Endothelial cell of umbilical vein (primary cell): Measurements from ENCODE around the gene DIAPH2. TPM values are rescaled to one million over a fixed set of nuclear protein-coding genes. Genes with fewer than 3 reads are reported as not detected.

Source experiments
- BruUV-seq: library from RNA; stranded (reverse); fragments of 400-500 nt; replicated peaks from 2 replicates; lab custom pipeline; 2021; lab: Mats Ljungman, UMichigan
- CTCF ChIA-PET: fragments of 300-600, 350-600 bp; sonication (Branson Sonifier 250); formaldehyde crosslinking; loops from one replicate; lab custom pipeline; 2021; ENCODE audit warnings: antibody characterized with exemption, inconsistent platforms; lab: Charles Lee
- POLR2A ChIA-PET: fragments of 300-600, 350-600 bp; sonication (Branson Sonifier 250); formaldehyde crosslinking; loops from one replicate; lab custom pipeline; 2021; ENCODE audit warnings: antibody characterized with exemption, inconsistent platforms; lab: Charles Lee
- DNase-seq: peaks from one replicate; pipeline ENCODE4 v3.0.0-alpha.2; 2011; ENCODE audit warnings: low read depth, low spot score
- FAIRE-seq: peaks from 2 replicates; lab custom pipeline; 2011; peaks lifted over from hg19 to GRCh38; lab: Jason Lieb, UNC
- H2AFZ ChIP-seq: 2 replicates; pipeline ENCODE4 v1.6.0; 2012; ENCODE audit warnings: low read depth, low read length, control low read depth, inconsistent platforms
- H3K27ac ChIP-seq: 2 replicates; pipeline ENCODE4 v1.5.1; 2011; ENCODE audit warnings: low read depth, mild to moderate bottlenecking, control low read depth, low read length, moderate library complexity; ENCODE audit not compliant: insufficient read depth
- H3K27me3 ChIP-seq, 2 experiments: 2 replicates each; pipeline versions ENCODE4 v1.6.0 to v1.6.1; 2011; ENCODE audit warnings: low read length in 2 of 2, mixed read lengths in 1 of 2; ENCODE audit not compliant: control insufficient read depth in 2 of 2, insufficient read depth in 2 of 2
- H3K36me3 ChIP-seq, 2 experiments: 2 replicates in 1 of 2; 3 replicates in 1 of 2; pipeline ENCODE4 v1.5.1; 2011; ENCODE audit warnings: low read length in 2 of 2, mild to moderate bottlenecking in 1 of 2, moderate library complexity in 1 of 2; ENCODE audit not compliant: control insufficient read depth in 2 of 2, insufficient read depth in 2 of 2; ENCODE audit errors: extremely low read depth in 1 of 2
- H3K4me1 ChIP-seq: 3 replicates; pipeline ENCODE4 v1.5.1; 2011; ENCODE audit warnings: mild to moderate bottlenecking, low read length; ENCODE audit not compliant: control insufficient read depth, insufficient read depth; ENCODE audit errors: extremely low read depth
- H3K4me2 ChIP-seq: 2 replicates; pipeline ENCODE4 v1.6.1; 2011; ENCODE audit warnings: low read length, control low read depth, mixed read lengths; ENCODE audit not compliant: insufficient read depth
- H3K4me3 ChIP-seq, 3 experiments: fragments of 200-600 bp in 1 of 3; sonication (generic), shearing (Covaris generic) in 1 of 3; replicated peaks in 1 of 3; 2 replicates each; pipeline ENCODE4 v1.5.1; 2011 to 2016; ENCODE audit warnings: control low read depth in 3 of 3, low read length in 3 of 3, mild to moderate bottlenecking in 2 of 3, inconsistent platforms in 1 of 3, low read depth in 1 of 3, moderate library complexity in 1 of 3; ENCODE audit not compliant: insufficient read depth in 1 of 3
- H3K79me2 ChIP-seq: 2 replicates; pipeline ENCODE4 v1.6.0; 2012; ENCODE audit warnings: low read length, inconsistent platforms; ENCODE audit not compliant: control insufficient read depth, insufficient read depth
- H3K9ac ChIP-seq: replicated peaks from 2 replicates; pipeline ENCODE3; 2011; ENCODE audit warnings: low read length, control low read depth; ENCODE audit not compliant: insufficient read depth; ENCODE audit errors: extremely low read depth
- H3K9me1 ChIP-seq: replicated peaks from 3 replicates; pipeline ENCODE4 v1.6.0; 2011; ENCODE audit warnings: mild to moderate bottlenecking, low read length; ENCODE audit not compliant: control insufficient read depth, insufficient read depth; ENCODE audit errors: extremely low read depth
- H3K9me3 ChIP-seq: replicated peaks from 2 replicates; pipeline ENCODE4 v1.5.1; 2012; ENCODE audit warnings: low read length, inconsistent platforms; ENCODE audit not compliant: control insufficient read depth, insufficient read depth
- H4K20me1 ChIP-seq: replicated peaks from 2 replicates; pipeline ENCODE3; 2011; ENCODE audit warnings: mild to moderate bottlenecking, low read length; ENCODE audit not compliant: control insufficient read depth, insufficient read depth; ENCODE audit errors: extremely low read depth
- FOS ChIP-seq: IDR thresholded peaks from 2 replicates; pipeline ENCODE4 v1.6.1; 2011; ENCODE audit warnings: mild to moderate bottlenecking, low read length, moderate library complexity, borderline replicate concordance; ENCODE audit not compliant: insufficient read depth
- GATA2 ChIP-seq: IDR thresholded peaks from 2 replicates; pipeline ENCODE4 v1.7.0; 2011; ENCODE audit warnings: low read depth, mild to moderate bottlenecking, moderate library complexity, mixed read lengths, low read length; ENCODE audit not compliant: insufficient read length, insufficient read depth
- JUN ChIP-seq: IDR thresholded peaks from 2 replicates; pipeline ENCODE4 v1.6.1; 2011; ENCODE audit warnings: borderline replicate concordance, low read depth; ENCODE audit not compliant: insufficient read length, insufficient read depth
- MYC ChIP-seq: IDR thresholded peaks from one replicate; pipeline ENCODE4 v1.6.1; 2011; ENCODE audit warnings: mild to moderate bottlenecking, low read depth, low read length
- POLR2AphosphoS5 ChIP-seq: IDR thresholded peaks from 2 replicates; pipeline ENCODE4 v1.6.1; 2012; ENCODE audit warnings: low read depth, mild to moderate bottlenecking, control low read depth, low read length, moderate library complexity; ENCODE audit not compliant: insufficient read depth
- dilution Hi-C: fragments of 300-500 bp; cut with MboI; formaldehyde crosslinking; loops from one replicate; pipeline ENCODE4 v1.15.0; 2019; ENCODE audit warnings: low sequenced_read_pairs; ENCODE audit not compliant: extremely low pct_ligation_motif_present
- intact Hi-C: fragments of 100-400 bp; cut with micrococcal nuclease; formaldehyde crosslinking; loops from one replicate; pipeline ENCODE4 v1.10.0; 2022
- polyA plus RNA-seq, 4 experiments: library from polyadenylated mRNA; depleted of rRNA in 3 of 4; stranded (reverse) in 3 of 4; unstranded in 1 of 4; fragments of >200 nt; gene quantifications; 2 replicates each; pipeline versions ENCODE4 v1.2.1 to v1.2.3, GENCODE V29; 2011 to 2012; ENCODE audit warnings: missing spikeins in 1 of 4
- total RNA-seq: library from RNA; stranded (reverse); gene quantifications from 2 replicates; pipeline ENCODE4 v1.2.3, GENCODE V29; 2021
- TF ChIP-seq, protein P1 (sequence below), 2 donors: IDR thresholded peaks; 1 replicate in 1 of 2; 2 replicates in 1 of 2; pipeline ENCODE4 v1.5.1; 2011; ENCODE audit warnings: low read length in 2 of 2, mild to moderate bottlenecking in 2 of 2, moderate library complexity in 2 of 2, control low read depth in 1 of 2, inconsistent platforms in 1 of 2, low read depth in 1 of 2; ENCODE audit not compliant: insufficient read depth in 1 of 2; ENCODE audit errors: extremely low read depth in 1 of 2
- TF ChIP-seq, protein P2 (sequence below): IDR thresholded peaks from 2 replicates; pipeline ENCODE4 v1.6.1; 2011; ENCODE audit not compliant: insufficient read depth, insufficient read length

DIAPH2 gene
- total and polyA plus RNA-seq, 2 donors (not counting 3 experiments of a cell fraction or from before 2014, with no cell fraction given) = 3.0 to 30.0 TPM

DNA sequence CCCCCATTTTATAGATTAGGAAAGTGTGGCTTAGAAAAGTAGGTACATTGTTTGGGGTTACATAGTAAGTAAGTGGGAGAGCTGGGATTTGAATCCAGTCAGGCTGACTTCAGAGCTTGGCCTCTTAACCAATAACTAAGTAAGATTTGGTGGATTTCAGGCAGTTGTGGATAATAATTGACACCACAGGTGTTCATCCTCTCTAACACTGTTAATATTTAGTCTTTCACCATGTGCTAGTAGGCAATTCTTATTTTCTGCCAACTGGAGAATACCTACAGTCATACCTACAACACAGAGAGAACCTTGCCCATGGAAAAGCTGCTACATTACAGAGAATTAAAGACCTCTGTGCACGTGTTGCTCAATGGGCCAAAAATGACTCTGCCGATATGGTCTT, 89.5 kb downstream of the DIAPH2 start:
- no peaks in the 10 kb centered on the region for H3K9me1 ChIP-seq
- no peaks in the 10 kb centered on the region for H3K36me3 ChIP-seq
- CTCF ChIA-PET = no interaction called here
- no peak overlapping the region for H3K9ac ChIP-seq
- no peaks in the 10 kb centered on the region for H4K20me1 ChIP-seq
- intact Hi-C loops (loop anchor here (5.0 to 10.0 kb wide), 2 partner anchors 248 to 971 kb away; no protein-coding TSS in a partner anchor), dilution Hi-C loops (no loop called here)
- no peaks in the 10 kb centered on the region for H3K4me1 ChIP-seq
- no peaks in the 10 kb centered on the region for H3K79me2 ChIP-seq
- BruUV-seq = no TSS peak
- TF ChIP-seq JUN (no peak), GATA2 (no peak), FOS (no peak)
- TF ChIP-seq, protein P1, sequence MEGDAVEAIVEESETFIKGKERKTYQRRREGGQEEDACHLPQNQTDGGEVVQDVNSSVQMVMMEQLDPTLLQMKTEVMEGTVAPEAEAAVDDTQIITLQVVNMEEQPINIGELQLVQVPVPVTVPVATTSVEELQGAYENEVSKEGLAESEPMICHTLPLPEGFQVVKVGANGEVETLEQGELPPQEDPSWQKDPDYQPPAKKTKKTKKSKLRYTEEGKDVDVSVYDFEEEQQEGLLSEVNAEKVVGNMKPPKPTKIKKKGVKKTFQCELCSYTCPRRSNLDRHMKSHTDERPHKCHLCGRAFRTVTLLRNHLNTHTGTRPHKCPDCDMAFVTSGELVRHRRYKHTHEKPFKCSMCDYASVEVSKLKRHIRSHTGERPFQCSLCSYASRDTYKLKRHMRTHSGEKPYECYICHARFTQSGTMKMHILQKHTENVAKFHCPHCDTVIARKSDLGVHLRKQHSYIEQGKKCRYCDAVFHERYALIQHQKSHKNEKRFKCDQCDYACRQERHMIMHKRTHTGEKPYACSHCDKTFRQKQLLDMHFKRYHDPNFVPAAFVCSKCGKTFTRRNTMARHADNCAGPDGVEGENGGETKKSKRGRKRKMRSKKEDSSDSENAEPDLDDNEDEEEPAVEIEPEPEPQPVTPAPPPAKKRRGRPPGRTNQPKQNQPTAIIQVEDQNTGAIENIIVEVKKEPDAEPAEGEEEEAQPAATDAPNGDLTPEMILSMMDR (IDR thresholded peaks at IDR 0.05; ENCODE audit: extremely low read depth in 1 of 2, insufficient read depth in 1 of 2, low read depth in 1 of 2, low read length in 2 of 2) = no peak
- no peak overlapping the region for H2AFZ ChIP-seq
- DNase-seq (no peak), FAIRE-seq (no peak)
- H3K9me3 ChIP-seq = no peaks in the 10 kb centered on the region
- POLR2A ChIA-PET = no interaction called here
- no peaks in the 10 kb centered on the region for H3K27me3 ChIP-seq
- H3K4me2 ChIP-seq = no peak overlapping the region
- H3K27ac ChIP-seq = no peak overlapping the region
- no peak overlapping the region for H3K4me3 ChIP-seq

DNA sequence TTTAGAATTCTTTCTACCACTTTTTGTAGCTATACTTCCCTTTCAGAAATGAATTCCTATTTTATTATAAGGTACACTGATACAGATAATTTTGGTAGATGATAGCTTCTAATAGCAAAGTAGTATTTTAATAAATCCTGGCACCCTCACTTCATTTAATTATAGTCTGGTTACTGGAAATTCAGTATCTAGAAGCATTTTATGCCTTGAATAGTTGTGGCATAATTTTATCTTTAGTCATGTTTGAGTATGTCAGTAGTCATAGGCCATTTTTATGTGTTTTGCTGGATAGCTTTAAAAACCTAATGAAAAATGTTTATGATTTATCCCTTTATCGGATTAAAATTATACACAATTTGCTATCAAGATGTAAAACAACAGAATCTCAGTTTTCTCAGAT, 92.3 kb downstream of the DIAPH2 start:
- no peaks in the 10 kb centered on the region for H3K9me1 ChIP-seq
- H3K4me2 ChIP-seq = no peak overlapping the region
- intact Hi-C loops = loop anchor here (10.0 kb wide), 1 partner anchor 968 kb away; no protein-coding TSS in a partner anchor
- H3K4me1 ChIP-seq = no peaks in the 10 kb centered on the region
- ChIA-PET POLR2A (no interaction called here), CTCF (no interaction called here)
- no peak for FAIRE-seq
- dilution Hi-C loops = no loop called here
- no peaks in the 10 kb centered on the region for H3K9me3 ChIP-seq
- no peak overlapping the region for H3K4me3 ChIP-seq
- no peaks in the 10 kb centered on the region for H3K36me3 ChIP-seq
- BruUV-seq = no TSS peak
- TF ChIP-seq POLR2AphosphoS5 = no peak
- no peak for TF ChIP-seq MYC
- TF ChIP-seq, protein P2, sequence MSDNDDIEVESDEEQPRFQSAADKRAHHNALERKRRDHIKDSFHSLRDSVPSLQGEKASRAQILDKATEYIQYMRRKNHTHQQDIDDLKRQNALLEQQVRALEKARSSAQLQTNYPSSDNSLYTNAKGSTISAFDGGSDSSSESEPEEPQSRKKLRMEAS = no peak
- TF ChIP-seq JUN = no peak
- TF ChIP-seq GATA2 = no peak
- H3K9ac ChIP-seq = no peak overlapping the region
- no peaks in the 10 kb centered on the region for H3K79me2 ChIP-seq
- H2AFZ ChIP-seq = no peak overlapping the region
- no peak overlapping the region for H3K27ac ChIP-seq
- no peaks in the 10 kb centered on the region for H3K27me3 ChIP-seq
- no peaks in the 10 kb centered on the region for H4K20me1 ChIP-seq
- DNase-seq = no peak
